Measurements from ENCODE around the gene EHMT1.

Gene EHMT1

GRCh38 chr9:137758067-137758466, 139.3 kb downstream of the EHMT1 start:
- H3K27ac ChIP-seq (ENCODE audit: poor library complexity, severe bottlenecking): peak overlapping the region; percentile 63
- no peak overlapping the region for H3K4me3 ChIP-seq (ENCODE audit: severe bottlenecking)
- peaks cover 11% of the 10 kb centered on the region for H3K4me1 ChIP-seq (ENCODE audit: insufficient read depth, poor library complexity, severe bottlenecking)
- no peaks in the 10 kb centered on the region for H3K27me3 ChIP-seq (ENCODE audit: insufficient read depth, poor library complexity, severe bottlenecking)
- TF ChIP-seq CTCF (IDR thresholded peaks at IDR 0.05; ENCODE audit: poor library complexity, severe bottlenecking): no peak
- ATAC-seq (ENCODE audit: low read depth): no peak
- no peaks in the 10 kb centered on the region for H3K9me3 ChIP-seq (ENCODE audit: severe bottlenecking)
- DNase-seq (ENCODE audit: low spot score): no peak
- peaks cover 62% of the 10 kb centered on the region for H3K36me3 ChIP-seq (ENCODE audit: low read depth)

DNA sequence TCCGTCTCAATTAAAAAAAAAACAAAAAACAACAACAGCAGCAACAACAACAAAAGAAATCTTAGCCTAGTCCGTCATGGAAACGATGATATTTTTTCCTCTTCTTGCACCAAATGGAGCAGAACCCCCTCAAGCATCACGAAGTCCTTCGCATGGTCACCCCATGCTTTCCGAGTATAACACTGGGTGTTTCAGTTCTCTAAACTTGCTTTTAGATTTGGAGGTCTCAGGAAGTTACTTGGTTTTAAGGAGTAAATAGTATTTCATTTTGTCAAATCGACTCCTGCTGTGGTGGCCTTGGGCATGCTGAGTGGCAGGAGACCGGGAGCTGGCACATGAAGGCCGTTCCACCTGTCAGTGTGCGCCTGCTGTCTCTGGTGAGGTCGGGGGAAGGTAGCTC, 140.3 kb downstream of the EHMT1 start:
- Histone ChIP-seq H3K27me3 (ENCODE audit: insufficient read depth, poor library complexity, severe bottlenecking) (no peaks in the 10 kb centered on the region), H3K9me3 (ENCODE audit: severe bottlenecking) (no peaks in the 10 kb centered on the region), H3K36me3 (ENCODE audit: low read depth) (peaks cover 60% of the 10 kb centered on the region), H3K4me3 (ENCODE audit: severe bottlenecking) (no peak overlapping the region), H3K4me1 (ENCODE audit: insufficient read depth, poor library complexity, severe bottlenecking) (peaks cover 11% of the 10 kb centered on the region), H3K27ac (ENCODE audit: poor library complexity, severe bottlenecking) (no peak overlapping the region)
- DNase-seq (ENCODE audit: low spot score) (no peak), ATAC-seq (ENCODE audit: low read depth) (no peak)
- no peak for TF ChIP-seq CTCF (IDR thresholded peaks at IDR 0.05; ENCODE audit: poor library complexity, severe bottlenecking)

DNA sequence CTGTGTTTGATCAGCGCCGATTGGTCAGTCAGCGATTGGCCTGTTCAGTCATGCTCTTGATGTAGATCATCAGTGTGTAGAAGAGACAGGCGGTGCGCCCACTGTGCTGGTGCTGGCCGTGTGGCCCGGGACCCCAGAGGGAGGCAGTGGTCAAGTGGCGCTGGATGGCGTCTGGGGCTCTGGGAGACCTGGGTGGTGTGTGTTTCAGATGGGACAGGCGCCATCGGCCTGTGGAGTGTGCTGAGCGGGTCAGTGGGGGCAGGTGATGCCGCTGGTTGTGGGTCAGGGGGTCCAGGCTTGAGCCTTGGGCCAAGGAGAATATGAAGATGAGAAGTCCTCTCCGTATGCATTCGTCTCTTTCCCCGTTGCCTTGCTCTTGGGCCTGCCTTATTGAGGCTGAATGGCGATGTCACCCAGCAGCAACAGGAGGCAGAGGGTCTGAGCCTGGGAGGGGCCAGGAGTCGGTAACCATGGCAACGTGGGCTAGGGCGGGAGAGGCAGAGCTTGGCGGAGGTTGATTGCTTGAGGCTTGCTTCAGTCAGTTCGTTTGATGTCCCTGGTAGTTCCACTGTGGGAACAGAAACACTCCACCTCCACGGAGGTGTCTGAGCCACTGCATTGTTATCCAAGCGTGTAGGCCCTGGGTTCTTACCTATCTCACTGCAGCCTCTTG, 141.0 kb downstream of the EHMT1 start:
- ATAC-seq (ENCODE audit: low read depth) (no peak), DNase-seq (ENCODE audit: low spot score) (no peak)
- Histone ChIP-seq H3K36me3 (ENCODE audit: low read depth) (peaks cover 63% of the 10 kb centered on the region), H3K27ac (ENCODE audit: poor library complexity, severe bottlenecking) (no peak overlapping the region), H3K9me3 (ENCODE audit: severe bottlenecking) (no peaks in the 10 kb centered on the region), H3K27me3 (ENCODE audit: insufficient read depth, poor library complexity, severe bottlenecking) (no peaks in the 10 kb centered on the region), H3K4me3 (ENCODE audit: severe bottlenecking) (no peak overlapping the region), H3K4me1 (ENCODE audit: insufficient read depth, poor library complexity, severe bottlenecking) (peaks cover 11% of the 10 kb centered on the region)
- TF ChIP-seq CTCF (IDR thresholded peaks at IDR 0.05; ENCODE audit: poor library complexity, severe bottlenecking): no peak

DNA sequence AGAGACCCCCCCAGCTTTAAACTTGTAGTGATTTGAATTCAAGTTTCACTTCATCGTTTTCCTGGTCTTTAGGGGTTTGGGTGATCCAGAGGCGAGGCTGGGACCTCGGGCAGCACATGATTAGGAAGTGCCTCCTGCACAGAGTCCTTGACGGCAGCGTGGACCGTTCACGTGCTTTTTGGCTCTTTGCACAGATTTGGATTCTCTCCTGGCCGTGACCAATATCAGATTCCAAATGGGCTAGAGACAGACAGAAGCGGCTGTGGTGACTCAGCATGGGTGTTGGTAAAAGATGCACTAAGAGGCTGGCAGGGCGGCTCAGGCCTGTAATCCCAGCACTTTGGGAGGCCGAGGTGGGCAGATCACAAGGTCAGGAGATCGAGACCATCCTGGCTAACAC, 141.6 kb downstream of the EHMT1 start:
- DNase-seq (ENCODE audit: low spot score): no peak
- H3K4me1 ChIP-seq (ENCODE audit: insufficient read depth, poor library complexity, severe bottlenecking): peaks cover 11% of the 10 kb centered on the region
- H3K27me3 ChIP-seq (ENCODE audit: insufficient read depth, poor library complexity, severe bottlenecking): no peaks in the 10 kb centered on the region
- TF ChIP-seq CTCF (IDR thresholded peaks at IDR 0.05; ENCODE audit: poor library complexity, severe bottlenecking): no peak
- no peak for ATAC-seq (ENCODE audit: low read depth)
- no peaks in the 10 kb centered on the region for H3K9me3 ChIP-seq (ENCODE audit: severe bottlenecking)
- H3K27ac ChIP-seq (ENCODE audit: poor library complexity, severe bottlenecking): no peak overlapping the region
- peaks cover 62% of the 10 kb centered on the region for H3K36me3 ChIP-seq (ENCODE audit: low read depth)
- no peak overlapping the region for H3K4me3 ChIP-seq (ENCODE audit: severe bottlenecking)

- no peak for ATAC-seq (ENCODE audit: low read depth)
- no peak overlapping the region for H3K27ac ChIP-seq (ENCODE audit: poor library complexity, severe bottlenecking)
- peaks cover 56% of the 10 kb centered on the region for H3K36me3 ChIP-seq (ENCODE audit: low read depth)
- no peak overlapping the region for H3K4me3 ChIP-seq (ENCODE audit: severe bottlenecking)
- TF ChIP-seq CTCF (IDR thresholded peaks at IDR 0.05; ENCODE audit: poor library complexity, severe bottlenecking): no peak
- no peaks in the 10 kb centered on the region for H3K9me3 ChIP-seq (ENCODE audit: severe bottlenecking)
- H3K4me1 ChIP-seq (ENCODE audit: insufficient read depth, poor library complexity, severe bottlenecking): peaks cover 11% of the 10 kb centered on the region
- H3K27me3 ChIP-seq (ENCODE audit: insufficient read depth, poor library complexity, severe bottlenecking): no peaks in the 10 kb centered on the region
- DNase-seq (ENCODE audit: low spot score): no peak
Measured at GRCh38 chr9:137761032-137761431, 142.2 kb downstream of the EHMT1 start.

Measured in RWPE2 (cell line).